ENCODE data around the gene HSPA2. TPM values are rescaled to one million over a fixed set of nuclear protein-coding genes. Genes with fewer than 3 reads are reported as not detected.
A peak's percentile ranks its signal among the peaks of the same experiment; 100 is the strongest.

HSPA2 gene
- total RNA-seq, 1 experiment from 2014 or later, result 16.5 TPM

DNA sequence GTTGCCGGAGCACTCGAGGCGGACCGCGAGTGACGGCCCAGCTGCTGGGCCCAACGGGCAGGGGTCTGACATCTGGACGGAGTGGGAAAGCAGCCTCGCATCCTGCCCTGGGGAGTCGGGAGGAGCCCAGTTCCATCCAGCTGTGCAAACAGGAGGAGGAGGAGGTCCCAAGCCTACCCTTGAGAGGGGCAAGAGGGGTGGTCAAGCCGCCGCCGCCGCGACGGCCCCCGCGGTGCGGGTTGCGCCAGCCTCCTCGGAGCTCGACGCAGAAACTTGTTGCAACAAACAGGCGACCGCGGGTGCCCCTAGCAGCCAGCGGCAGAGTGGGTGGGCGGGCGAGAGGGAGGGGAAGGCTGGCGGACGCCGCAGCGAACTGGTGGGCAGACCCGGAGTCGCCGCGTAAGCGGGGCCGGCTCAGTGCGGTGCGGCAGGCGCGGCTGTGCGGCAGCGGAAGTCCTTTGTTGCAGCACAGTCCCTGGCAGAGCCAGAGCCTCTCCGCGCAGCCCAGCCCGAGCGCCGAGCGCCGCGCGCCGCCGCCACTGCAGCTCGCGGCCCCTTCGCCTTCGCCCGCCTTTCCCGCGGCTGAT, 36.1 kb upstream of the HSPA2 start, which contains the start of gene ZBTB1:
Gene ZBTB1, plus strand, starts transcription at position 461 of the 587 bp plus-strand sequence. CDS start 16,735 bp downstream, outside the sequence.
- intact Hi-C loops (cut with micrococcal nuclease), result loop anchor here (5.0 to 10.0 kb wide), 2 partner anchors 108 to 160 kb away; no protein-coding TSS in a partner anchor
- POLR2A ChIA-PET (ENCODE audit: unreplicated experiment), result interaction anchor here (0.6 to 1.3 kb wide), 9 partner anchors 11 to 1510 kb away, joined by 5 to 53 read pairs (median 17); no protein-coding TSS in a partner anchor

DNA sequence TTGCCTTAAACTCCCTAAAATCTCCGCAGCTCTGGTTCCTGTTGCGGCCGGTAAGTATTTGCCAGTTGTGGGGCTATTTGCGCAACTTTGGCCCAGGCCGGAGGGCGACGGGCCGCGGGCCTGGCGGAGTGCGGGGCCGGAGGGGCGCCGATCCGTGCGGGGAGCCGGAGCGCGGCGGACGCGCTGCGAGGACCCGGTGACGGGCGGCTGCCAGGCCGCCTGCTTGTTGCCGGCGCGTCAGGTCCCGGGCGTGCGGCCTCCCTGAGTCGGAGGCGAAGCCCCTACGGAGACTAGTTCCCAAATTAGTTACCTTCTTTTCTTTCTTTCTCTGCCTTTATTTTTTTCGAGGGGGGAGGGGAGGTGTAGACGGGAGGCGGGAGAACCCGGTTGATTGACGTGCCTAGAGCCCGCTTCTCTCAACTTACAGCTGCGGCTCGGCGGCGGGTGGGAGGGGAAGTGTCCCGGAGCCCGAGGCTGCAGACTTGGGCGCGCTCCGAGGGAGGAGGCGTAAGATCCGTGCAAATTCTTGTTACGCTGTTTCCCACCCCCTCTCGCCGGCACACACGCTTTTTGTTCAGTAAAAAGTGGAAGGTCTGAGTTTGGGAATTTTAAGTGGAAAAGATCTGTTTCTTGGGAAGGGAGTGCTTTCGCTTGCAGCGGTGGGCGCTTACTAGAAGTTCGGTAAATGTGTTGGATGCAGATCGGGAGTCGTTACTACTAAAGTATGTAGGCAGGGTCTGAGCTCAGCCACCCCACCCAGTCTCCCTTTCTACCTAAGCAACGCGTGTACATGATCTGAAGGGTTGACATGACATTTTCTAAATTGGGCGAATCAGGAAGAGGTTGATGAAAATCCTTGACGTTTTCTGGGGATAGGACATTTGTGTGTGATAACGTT, 35.4 kb upstream of the HSPA2 start:
- H3K79me2 ChIP-seq (ENCODE audit: low read length), result peaks cover 88% of the 10 kb centered on the region
- H3K36me3 ChIP-seq (ENCODE audit: low read depth, low read length), result no peaks in the 10 kb centered on the region
- intact Hi-C loops (cut with micrococcal nuclease), result loop anchor here (1.0 to 10.0 kb wide), 3 partner anchors 107 to 253 kb away; no protein-coding TSS in a partner anchor
- peaks cover 6% of the 10 kb centered on the region for H3F3A ChIP-seq (ENCODE audit: low read length, unreplicated experiment)
- ChIA-PET CTCF (interaction anchor here (0.6 to 1.1 kb wide), 5 partner anchors 15 to 215 kb away, joined by 3 to 7 read pairs (median 4); partner anchors contain the start of gene HSPA2), POLR2A (ENCODE audit: unreplicated experiment) (interaction anchor here (0.6 to 1.3 kb wide), 6 partner anchors 16 to 124 kb away, joined by 3 to 25 read pairs (median 4); no protein-coding TSS in a partner anchor)
- no peaks in the 10 kb centered on the region for H3K9me3 ChIP-seq (ENCODE audit: low read length)
- peaks cover 43% of the 10 kb centered on the region for H4K20me1 ChIP-seq (ENCODE audit: low read length)
- H2AFZ ChIP-seq (ENCODE audit: low read length), result peak overlapping the region; percentile 93
- peak overlapping the region; percentile 88 for H3K9ac ChIP-seq (ENCODE audit: low read length)
- peaks cover 49% of the 10 kb centered on the region for H3K4me1 ChIP-seq (ENCODE audit: insufficient read depth, low read length)
- peak overlapping the region; percentile 89 for H3K27ac ChIP-seq (ENCODE audit: low read length)
- H3K4me3 ChIP-seq (ENCODE audit: low read length), result peak overlapping the region; percentile 82
- no peaks in the 10 kb centered on the region for H3K27me3 ChIP-seq (ENCODE audit: low read length)
- TF ChIP-seq EZH2phosphoT487 (IDR thresholded peaks at IDR 0.05; ENCODE audit: borderline replicate concordance, low read length) (no peak), EZH2 (IDR thresholded peaks at IDR 0.05; ENCODE audit: low read length, unreplicated experiment) (no peak)
- TF ChIP-seq, protein P1, sequence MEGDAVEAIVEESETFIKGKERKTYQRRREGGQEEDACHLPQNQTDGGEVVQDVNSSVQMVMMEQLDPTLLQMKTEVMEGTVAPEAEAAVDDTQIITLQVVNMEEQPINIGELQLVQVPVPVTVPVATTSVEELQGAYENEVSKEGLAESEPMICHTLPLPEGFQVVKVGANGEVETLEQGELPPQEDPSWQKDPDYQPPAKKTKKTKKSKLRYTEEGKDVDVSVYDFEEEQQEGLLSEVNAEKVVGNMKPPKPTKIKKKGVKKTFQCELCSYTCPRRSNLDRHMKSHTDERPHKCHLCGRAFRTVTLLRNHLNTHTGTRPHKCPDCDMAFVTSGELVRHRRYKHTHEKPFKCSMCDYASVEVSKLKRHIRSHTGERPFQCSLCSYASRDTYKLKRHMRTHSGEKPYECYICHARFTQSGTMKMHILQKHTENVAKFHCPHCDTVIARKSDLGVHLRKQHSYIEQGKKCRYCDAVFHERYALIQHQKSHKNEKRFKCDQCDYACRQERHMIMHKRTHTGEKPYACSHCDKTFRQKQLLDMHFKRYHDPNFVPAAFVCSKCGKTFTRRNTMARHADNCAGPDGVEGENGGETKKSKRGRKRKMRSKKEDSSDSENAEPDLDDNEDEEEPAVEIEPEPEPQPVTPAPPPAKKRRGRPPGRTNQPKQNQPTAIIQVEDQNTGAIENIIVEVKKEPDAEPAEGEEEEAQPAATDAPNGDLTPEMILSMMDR (conservative IDR thresholded peaks at IDR 0.05; ENCODE audit: low read depth, low read length), result no peak
- ATAC-seq, result peak; percentile 43
- DNase-seq, result peak; percentile 89
- H3K9me2 ChIP-seq (replicated peaks; ENCODE audit: low read length), result no peaks in the 10 kb centered on the region
- TSS peak; percentile 49 for BruUV-seq (replicated peaks)
- peak overlapping the region; percentile 97 for H3K4me2 ChIP-seq (ENCODE audit: low read length)

More for the DNA sequence above, 36.1 kb upstream of the HSPA2 start, which contains the start of gene ZBTB1:
- Histone ChIP-seq H3K9me3 (ENCODE audit: low read length) (no peaks in the 10 kb centered on the region), H3K9me2 (replicated peaks; ENCODE audit: low read length) (no peaks in the 10 kb centered on the region), H3K4me1 (ENCODE audit: insufficient read depth, low read length) (peaks cover 49% of the 10 kb centered on the region), H3K79me2 (ENCODE audit: low read length) (peaks cover 87% of the 10 kb centered on the region), H3K9ac (ENCODE audit: low read length) (peak within 1 kb of the TSS; percentile 88), H3K4me3 (ENCODE audit: low read length) (peak within 1 kb of the TSS; percentile 82), H3F3A (ENCODE audit: low read length, unreplicated experiment) (peaks cover 6% of the 10 kb centered on the region), H3K36me3 (ENCODE audit: low read depth, low read length) (no peaks in the 10 kb centered on the region), H3K4me2 (ENCODE audit: low read length) (peak within 1 kb of the TSS; percentile 97), H4K20me1 (ENCODE audit: low read length) (peaks cover 39% of the 10 kb centered on the region), H2AFZ (ENCODE audit: low read length) (peak within 1 kb of the TSS; percentile 93), H3K27ac (ENCODE audit: low read length) (peak within 1 kb of the TSS; percentile 89), H3K27me3 (ENCODE audit: low read length) (no peaks in the 10 kb centered on the region)
- peak; percentile 38 for ATAC-seq
- peak; percentile 81 for DNase-seq
- CTCF ChIA-PET, result interaction anchor here (0.6 to 1.1 kb wide), 5 partner anchors 15 to 215 kb away, joined by 3 to 7 read pairs (median 4); partner anchors contain the start of gene HSPA2
- TF ChIP-seq EZH2phosphoT487 (IDR thresholded peaks at IDR 0.05; ENCODE audit: borderline replicate concordance, low read length) (no peak), EZH2 (IDR thresholded peaks at IDR 0.05; ENCODE audit: low read length, unreplicated experiment) (no peak)
- TF ChIP-seq, protein P1 (conservative IDR thresholded peaks at IDR 0.05; ENCODE audit: low read depth, low read length), result no peak
- no TSS peak for BruUV-seq (replicated peaks)

All from PC-3 (cell line).